Amniotic epithelial cell (primary cell): ENCODE data around the gene KRT71.

Experiments
- DNase-seq: peaks from one replicate; pipeline ENCODE4 v3.0.0-alpha.2; 2010; ENCODE audit warnings: low read depth

Gene KRT71

DNA sequence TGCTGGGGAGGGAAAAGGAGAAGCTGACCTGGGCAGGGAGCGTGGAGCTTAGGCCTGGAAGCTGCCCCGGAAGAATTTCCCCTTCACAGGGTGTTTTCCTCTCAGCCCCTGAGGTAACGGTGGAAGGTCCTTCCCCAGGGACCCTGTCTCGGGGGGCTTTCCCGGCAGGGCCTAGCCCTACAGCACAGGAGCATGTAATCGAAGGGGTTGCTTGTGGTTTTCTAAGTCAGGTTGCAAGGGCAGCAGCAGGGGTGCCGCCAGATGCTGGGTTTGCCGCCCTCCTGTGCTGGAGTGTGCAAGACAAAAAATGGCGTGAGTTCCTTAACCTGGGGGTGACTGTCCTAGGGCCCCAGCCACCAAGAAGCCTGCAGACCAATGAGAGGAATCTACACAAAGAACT is 22.3 kb upstream of the KRT71 start:
- DNase-seq: no peak

- no peak for DNase-seq
Measured at GRCh38 chr12:52573743-52574142, 20.8 kb upstream of the KRT71 start, which contains the start of gene KRT74. TSS of gene KRT74 (minus strand) at chr12:52573843. CDS start at chr12:52573777, 66 bp downstream.

DNA sequence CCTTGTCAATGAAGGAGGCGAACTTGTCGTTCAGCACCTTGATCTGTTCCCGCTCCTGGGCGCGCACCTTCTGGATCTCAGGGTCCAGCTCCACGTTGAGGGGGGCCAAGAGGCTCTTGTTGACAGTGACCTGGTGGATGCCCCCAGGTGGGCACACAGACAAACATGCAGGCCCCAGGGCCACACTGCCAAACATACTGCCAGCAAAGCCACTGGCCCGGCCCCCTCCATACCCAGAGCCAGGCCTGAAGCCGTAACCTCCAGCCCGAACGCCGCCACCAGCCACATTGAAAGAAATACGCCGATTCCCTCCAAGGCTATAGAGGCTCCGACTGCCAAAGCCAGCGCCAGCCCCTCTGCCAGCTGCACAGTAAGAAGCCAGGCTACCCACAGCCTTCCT is 20.4 kb upstream of the KRT71 start:
- no peak for DNase-seq

GRCh38 chr12:52570511-52570910 is 17.6 kb upstream of the KRT71 start:
- no peak for DNase-seq

- no peak for DNase-seq
Measured at GRCh38 chr12:52568111-52568510, 15.2 kb upstream of the KRT71 start.

DNA sequence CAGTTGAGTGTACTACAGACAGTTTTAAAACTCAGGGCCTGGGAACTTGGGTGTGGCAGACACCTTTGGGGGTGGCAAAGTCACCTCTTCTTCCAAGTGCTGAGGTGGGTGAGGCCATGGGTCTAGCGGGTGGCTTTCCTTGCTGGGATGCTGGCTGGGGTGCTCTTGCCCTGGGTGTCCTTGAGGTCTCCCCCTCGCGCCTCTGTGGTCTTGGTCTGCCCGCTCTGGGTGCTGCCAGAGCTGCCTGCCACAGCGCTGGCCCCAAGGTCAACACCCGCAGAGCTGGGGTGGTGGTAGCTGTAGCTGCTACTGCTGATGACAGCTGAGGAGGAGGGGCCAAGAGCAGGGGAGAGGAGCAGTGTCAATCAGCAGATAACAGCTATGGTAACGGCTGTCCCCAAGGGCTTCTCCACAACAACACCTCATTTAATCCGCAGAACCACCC is 13.9 kb upstream of the KRT71 start:
- no peak for DNase-seq

- DNase-seq: no peak
Measured at GRCh38 chr12:52564582-52564981, 11.6 kb upstream of the KRT71 start.

GRCh38 chr12:52561880-52562449 is 9.0 kb upstream of the KRT71 start:
- DNase-seq: peak; percentile 12

- DNase-seq: no peak
Measured at GRCh38 chr12:52559979-52560378, 7.0 kb upstream of the KRT71 start.

DNA sequence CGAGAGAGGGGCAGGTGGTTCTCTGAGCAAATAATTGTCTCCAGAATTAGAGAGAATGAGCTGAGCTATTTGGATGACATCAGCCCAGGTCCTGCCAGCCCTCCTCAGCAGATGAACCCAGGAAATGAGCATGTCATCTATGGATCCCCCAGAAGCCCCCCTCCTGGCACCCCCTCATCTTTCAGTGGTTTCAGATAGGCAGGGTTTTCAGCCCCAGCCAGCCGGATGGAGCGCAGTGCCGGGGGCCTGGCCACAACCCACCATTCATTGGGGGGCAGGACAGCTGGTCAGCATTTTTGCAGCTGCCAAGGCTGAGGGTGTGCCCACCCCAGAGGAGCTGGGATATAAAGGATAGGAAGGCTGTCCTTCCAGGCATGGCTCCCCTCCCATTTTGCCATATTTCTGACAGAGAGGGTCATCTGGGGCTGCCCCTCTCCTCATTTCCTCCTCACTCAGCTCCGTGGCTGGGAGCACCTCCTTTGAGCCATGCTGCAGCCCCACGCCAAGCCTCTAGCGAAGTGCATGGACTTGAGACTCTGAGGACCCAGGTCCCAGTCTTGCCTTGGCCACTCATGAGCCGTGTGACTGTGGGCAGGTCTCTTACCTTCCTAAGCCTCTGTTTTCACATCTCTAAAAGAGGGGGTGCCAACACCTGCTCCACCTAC is 6.0 kb upstream of the KRT71 start:
- no peak for DNase-seq

DNA sequence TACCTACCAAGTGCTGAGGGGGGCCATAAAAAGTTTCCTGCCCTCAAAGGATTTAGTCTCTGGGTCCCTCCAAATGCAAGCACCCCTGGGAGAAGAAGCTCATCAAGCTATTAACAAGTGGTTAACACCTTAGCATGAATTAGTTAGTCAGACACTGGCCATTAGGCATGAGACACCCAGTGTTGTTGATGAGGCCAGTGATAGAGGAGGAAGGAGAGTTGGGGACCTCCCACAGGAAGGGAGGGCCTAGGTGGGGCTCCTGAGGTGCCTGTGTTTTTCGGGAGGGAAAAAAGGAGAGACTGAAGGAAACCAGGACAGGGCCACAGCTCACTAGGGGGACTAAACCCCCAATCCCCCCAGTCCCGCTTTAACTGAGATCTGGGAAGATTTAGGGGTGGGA is 4.5 kb upstream of the KRT71 start:
- no peak for DNase-seq

- DNase-seq: no peak
Measured at GRCh38 chr12:52555577-52555976, 2.6 kb upstream of the KRT71 start.

DNA sequence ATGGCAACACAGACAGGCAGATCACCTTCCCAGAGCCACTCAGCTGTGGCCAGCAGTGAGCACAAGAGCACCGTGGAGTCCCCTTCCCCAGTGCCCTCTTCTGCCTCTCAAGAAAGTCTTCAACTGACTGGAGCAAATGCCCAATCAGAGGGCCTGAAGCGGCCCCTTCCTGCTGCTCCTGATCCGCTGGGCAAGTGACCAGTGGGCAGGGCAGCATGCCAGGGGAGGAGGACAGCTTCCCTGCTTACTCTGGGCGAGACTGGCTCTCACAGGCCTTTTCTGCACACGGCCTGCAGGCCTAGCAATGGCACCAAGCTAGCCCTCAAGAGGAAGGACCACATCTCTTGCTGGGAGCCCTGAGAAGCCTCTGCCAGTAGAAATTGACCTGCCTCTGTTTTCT is 890 bp downstream of the KRT71 start:
- DNase-seq: no peak

GRCh38 chr12:52551216-52551865 is 1.6 kb downstream of the KRT71 start:
- DNase-seq: no peak

DNA sequence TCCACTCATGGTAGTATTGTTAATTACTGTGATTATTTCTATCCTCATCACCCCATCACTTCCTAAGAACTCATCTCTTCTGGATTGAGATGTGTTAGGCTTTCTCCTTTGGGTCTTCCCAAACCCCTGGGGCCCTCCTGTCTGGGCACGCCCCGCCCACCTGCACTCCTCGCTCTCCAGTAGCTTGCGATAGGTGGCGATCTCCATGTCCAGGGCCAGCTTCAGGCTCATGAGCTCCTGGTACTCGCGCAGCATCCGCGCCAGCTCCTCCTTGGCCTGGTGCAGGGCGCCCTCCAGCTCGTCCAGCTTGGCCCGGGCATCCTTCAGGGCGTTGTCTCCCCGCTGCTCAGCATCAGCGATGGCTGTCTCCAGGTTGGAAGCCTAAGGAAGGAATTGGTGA is 6.8 kb downstream of the KRT71 start:
- DNase-seq: no peak

DNA sequence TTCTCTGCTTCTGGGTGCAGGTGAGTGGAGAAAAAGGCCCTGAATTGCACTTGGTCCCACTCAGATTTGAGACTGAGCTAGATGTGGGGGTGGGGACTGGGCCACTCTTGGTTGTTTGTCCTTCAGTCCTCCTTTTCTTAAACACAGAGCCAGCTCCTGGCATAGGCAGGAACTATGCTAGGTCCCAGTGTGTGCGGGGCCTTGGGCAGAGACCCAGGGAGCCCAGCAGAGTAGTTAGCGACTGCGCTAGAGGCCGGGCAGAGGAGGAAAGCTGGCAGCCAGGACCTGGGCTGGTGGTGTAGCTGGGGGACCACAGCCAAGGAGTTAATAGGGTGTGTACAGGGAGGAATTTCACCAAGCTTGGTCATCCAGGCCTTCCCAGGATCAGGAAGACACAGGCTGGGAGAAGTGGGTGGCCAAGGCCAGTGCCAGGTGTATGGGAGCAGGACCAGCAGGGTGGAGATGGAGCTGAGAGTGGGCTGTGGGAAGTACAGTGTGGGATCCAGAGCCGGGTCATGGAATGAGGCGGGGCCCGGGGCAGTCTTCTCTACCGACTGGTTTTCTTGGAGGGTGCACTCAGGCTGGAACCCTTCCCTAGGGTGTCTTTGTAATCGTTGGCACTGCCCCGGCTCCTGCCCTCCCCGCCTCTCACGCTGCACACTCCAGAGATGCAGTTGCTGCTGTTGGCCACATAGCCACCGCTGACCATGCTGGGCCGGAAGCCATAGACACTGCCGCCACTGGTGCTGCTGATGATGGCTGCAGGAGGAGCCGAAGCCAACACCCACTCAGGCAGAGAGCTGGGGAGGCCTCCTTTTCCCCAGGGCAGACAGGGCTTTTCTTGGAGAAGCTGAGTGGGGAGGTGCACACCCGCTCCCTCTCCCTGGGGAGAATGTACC is 8.7 kb downstream of the KRT71 start:
- DNase-seq: no peak

- no peak for DNase-seq
Measured at GRCh38 chr12:52542785-52543318, 10.1 kb downstream of the KRT71 start.

- DNase-seq: no peak
Measured at GRCh38 chr12:52542157-52542556, 10.8 kb downstream of the KRT71 start.

DNA sequence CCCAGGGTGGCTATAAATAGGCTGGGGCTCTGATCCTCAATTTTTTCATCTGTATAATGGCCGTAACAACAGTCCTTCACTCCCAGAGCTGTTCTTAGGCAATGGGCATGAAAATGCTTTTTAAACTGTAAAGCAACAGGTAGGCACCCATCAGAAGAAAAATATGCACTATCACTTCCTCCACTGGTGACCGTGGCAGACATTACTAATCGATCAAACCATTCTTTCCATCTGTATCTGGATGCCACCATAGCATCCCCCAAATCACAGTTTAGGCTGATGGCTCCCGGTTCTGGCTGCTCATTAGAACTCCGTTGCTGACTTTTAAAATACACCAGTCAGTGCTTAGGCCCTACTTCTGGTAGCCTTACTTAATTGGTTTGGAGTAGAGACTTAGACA is 11.2 kb downstream of the KRT71 start:
- no peak for DNase-seq

- no peak for DNase-seq
Measured at GRCh38 chr12:52540531-52540930, 12.4 kb downstream of the KRT71 start.

DNA sequence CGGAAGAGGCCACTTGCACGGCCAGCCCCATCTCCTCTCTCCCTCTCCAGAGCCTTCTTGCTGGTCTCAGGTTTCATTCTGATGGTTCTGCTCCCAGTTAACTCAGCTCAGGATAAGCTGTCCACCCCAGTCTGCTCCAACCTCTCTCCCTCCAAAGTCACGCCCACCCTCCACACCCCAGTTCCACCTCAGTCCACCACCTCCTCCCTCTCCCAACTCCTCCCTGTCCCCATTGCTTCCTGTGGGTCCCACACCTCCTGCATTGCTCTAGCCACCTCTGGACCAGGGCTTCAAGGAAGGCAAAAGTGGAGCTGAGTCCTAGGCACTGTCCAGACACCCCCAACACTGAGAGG is 13.1 kb downstream of the KRT71 start:
- no peak for DNase-seq

GRCh38 chr12:52539083-52539820 is 13.7 kb downstream of the KRT71 start:
- DNase-seq: peak; percentile 58
